ENCODE results near the gene COL4A4.

- TF ChIP-seq CTCF (IDR thresholded peaks at IDR 0.05; ENCODE audit: insufficient read depth, low read length, poor library complexity, severe bottlenecking): no peak
- no peak for TF ChIP-seq EZH2phosphoT487 (conservative IDR thresholded peaks at IDR 0.05; ENCODE audit: low read length)
These were observed 43.6 kb upstream of the COL4A4 start for GRCh38 chr2:227207573-227207972.

All from SU-DHL-6 (cell line).